CD4-positive, alpha-beta T cell (primary cell): Measurements from ENCODE around the gene DUS1L. TPM values are rescaled to one million over a fixed set of nuclear protein-coding genes. Genes with fewer than 3 reads are reported as not detected.
A peak's percentile ranks its signal among the peaks of the same experiment; 100 is the strongest.

Experiments
- ATAC-seq: fragments of 200-7000 bp; cut with Tn5 transposase; one replicate; pipeline ENCODE4 v1.10.0; 2022; ENCODE audit warnings: mild to moderate bottlenecking; ENCODE audit not compliant: poor library complexity
- CTCF ChIA-PET: fragments of 350-600 bp; sonication (Branson Sonifier 250); formaldehyde crosslinking; loops from one replicate; lab custom pipeline; 2021; ENCODE audit warnings: antibody characterized with exemption, inconsistent platforms; lab: Charles Lee
- POLR2A ChIA-PET: fragments of 350-600 bp; sonication (Branson Sonifier 250); formaldehyde crosslinking; loops from one replicate; lab custom pipeline; 2021; ENCODE audit warnings: antibody characterized with exemption, inconsistent platforms; lab: Charles Lee
- DNase-seq, 14 experiments: peaks; one replicate each; pipeline ENCODE4 v3.0.0-alpha.2; 2013 to 2020; ENCODE audit warnings: mixed read lengths in 2 of 14
- H3K27ac ChIP-seq, 2 donors: one replicate each; pipeline versions ENCODE4 v1.5.1 to v1.7.0; 2013; ENCODE audit warnings: low read length in 2 of 2, low read depth in 1 of 2, mild to moderate bottlenecking in 1 of 2
- H3K27me3 ChIP-seq, 2 experiments: 1 replicate in 1 of 2; 2 replicates in 1 of 2; pipeline versions ENCODE4 v1.6.1 to v1.7.0; 2013; ENCODE audit warnings: low read length in 2 of 2, control low read depth in 1 of 2, mild to moderate bottlenecking in 1 of 2, moderate library complexity in 1 of 2; ENCODE audit not compliant: insufficient read depth in 2 of 2, control insufficient read depth in 1 of 2
- H3K36me3 ChIP-seq: one replicate; pipeline ENCODE4 v1.6.1; 2013; ENCODE audit warnings: low read length, control low read depth; ENCODE audit not compliant: insufficient read depth
- H3K4me1 ChIP-seq: one replicate; pipeline ENCODE4 v1.6.1; 2013; ENCODE audit warnings: low read length, control low read depth; ENCODE audit not compliant: insufficient read depth
- H3K4me3 ChIP-seq: one replicate; pipeline ENCODE4 v1.5.1; 2013; ENCODE audit warnings: mild to moderate bottlenecking, low read length, moderate library complexity
- H3K9me3 ChIP-seq, 2 experiments: 1 replicate in 1 of 2; 2 replicates in 1 of 2; pipeline versions ENCODE4 v1.6.1 to v1.7.0; 2013; ENCODE audit warnings: low read length in 2 of 2, mild to moderate bottlenecking in 2 of 2, control low read depth in 1 of 2, moderate library complexity in 1 of 2; ENCODE audit not compliant: control insufficient read depth in 1 of 2, insufficient read depth in 1 of 2
- H3K27ac Mint-ChIP-seq: one replicate; pipeline ENCODE4 v1.8.0; 2020; ENCODE audit warnings: mixed read lengths
- H3K27me3 Mint-ChIP-seq: one replicate; pipeline ENCODE4 v1.8.0; 2021; ENCODE audit warnings: mixed read lengths
- H3K36me3 Mint-ChIP-seq: one replicate; pipeline ENCODE4 v1.8.0; 2021; ENCODE audit warnings: low read depth, mixed read lengths
- H3K4me1 Mint-ChIP-seq: one replicate; pipeline ENCODE4 v1.8.0; 2021; ENCODE audit warnings: low read depth, mixed read lengths
- H3K4me3 Mint-ChIP-seq: one replicate; pipeline ENCODE4 v1.8.0; 2020; ENCODE audit warnings: mild to moderate bottlenecking, mixed read lengths
- H3K9me3 Mint-ChIP-seq: one replicate; pipeline ENCODE4 v1.8.0; 2020; ENCODE audit warnings: mixed read lengths
- CTCF ChIP-seq: fragments of 200-600 bp; IDR thresholded peaks from one replicate; pipeline ENCODE4 v1.8.0; 2022; ENCODE audit warnings: antibody characterized with exemption, mild to moderate bottlenecking
- intact Hi-C, 2 experiments: fragments of 100-400 bp; cut with DNase I in 1 of 2; cut with micrococcal nuclease in 1 of 2; formaldehyde crosslinking; loops; one replicate each; pipeline versions ENCODE4 v1.15.1 to v1.9.0; 2023 to 2025; cut with DNase I, micrococcal nuclease
- total RNA-seq, 174 experiments: library from RNA in 2 of 174; stranded (reverse) in 2 of 174; gene quantifications; one replicate each; pipeline ENCODE4 v1.2.3 and lab custom pipeline; 2021 to 2026

DUS1L gene
- total RNA-seq, 2 experiments from 2014 or later: 160 to 163 TPM

GRCh38 chr17:82043507-82043906 lies 22.1 kb downstream of the DUS1L start:
- ATAC-seq (no peak), DNase-seq (no peak)
- Histone ChIP-seq H3K4me1 (no peaks in the 10 kb centered on the region), H3K36me3 (peaks cover 5% of the 10 kb centered on the region), H3K9me3 (no peaks in the 10 kb centered on the region), H3K27ac (no peak overlapping the region), H3K27me3 (no peaks in the 10 kb centered on the region), H3K4me3 (no peak overlapping the region)
- no peaks in the 10 kb centered on the region for H3K27me3 Mint-ChIP-seq
- intact Hi-C loops: no loop called here
- POLR2A ChIA-PET: no interaction called here
- H3K4me3 Mint-ChIP-seq: no peak overlapping the region
- no peak overlapping the region for H3K27ac Mint-ChIP-seq
- CTCF ChIA-PET: no interaction called here
- H3K4me1 Mint-ChIP-seq: peaks cover 6% of the 10 kb centered on the region
- TF ChIP-seq CTCF: no peak
- H3K9me3 Mint-ChIP-seq: no peaks in the 10 kb centered on the region
- H3K36me3 Mint-ChIP-seq: peaks cover 9% of the 10 kb centered on the region

- no peak overlapping the region for H3K4me3 Mint-ChIP-seq
- Histone ChIP-seq H3K27me3 (no peaks in the 10 kb centered on the region), H3K27ac (no peak overlapping the region), H3K36me3 (peaks cover 5% of the 10 kb centered on the region), H3K4me1 (peaks cover 5% of the 10 kb centered on the region), H3K4me3 (no peak overlapping the region), H3K9me3 (no peaks in the 10 kb centered on the region)
- no peaks in the 10 kb centered on the region for H3K9me3 Mint-ChIP-seq
- intact Hi-C loops: no loop called here
- H3K27me3 Mint-ChIP-seq: no peaks in the 10 kb centered on the region
- H3K4me1 Mint-ChIP-seq: peaks cover 9% of the 10 kb centered on the region
- DNase-seq: no peak
- H3K27ac Mint-ChIP-seq: no peak overlapping the region
- ChIA-PET POLR2A (no interaction called here), CTCF (no interaction called here)
- no peak for ATAC-seq
- peaks cover 10% of the 10 kb centered on the region for H3K36me3 Mint-ChIP-seq
- no peak for TF ChIP-seq CTCF
Measured at GRCh38 chr17:82042649-82043048, 23.0 kb downstream of the DUS1L start.

- CTCF ChIA-PET: interaction anchor here (1.7 to 2.8 kb wide), 2 partner anchors 11 to 82 kb away, joined by 5 to 10 read pairs; no protein-coding TSS in a partner anchor
- Mint-ChIP-seq H3K27me3 (no peaks in the 10 kb centered on the region), H3K4me1 (peaks cover 9% of the 10 kb centered on the region), H3K4me3 (no peak overlapping the region), H3K9me3 (no peaks in the 10 kb centered on the region), H3K36me3 (peaks cover 7% of the 10 kb centered on the region), H3K27ac (peak overlapping the region; percentile 33)
- Histone ChIP-seq H3K27me3 (no peaks in the 10 kb centered on the region), H3K27ac (no peak overlapping the region), H3K9me3 (no peaks in the 10 kb centered on the region), H3K4me1 (peaks cover 16% of the 10 kb centered on the region), H3K4me3 (no peak overlapping the region), H3K36me3 (no peaks in the 10 kb centered on the region)
- intact Hi-C loops: no loop called here
- no peak for TF ChIP-seq CTCF
- no peak for DNase-seq
- ATAC-seq: no peak
- POLR2A ChIA-PET: no interaction called here
Measured at GRCh38 chr17:82041144-82041814, 24.3 kb downstream of the DUS1L start.
